GM21576 (cell line): Measurements from ENCODE around the gene DGUOK.

Source experiments
- ATAC-seq: cut with Tn5 transposase; IDR thresholded peaks from one replicate; pipeline ENCODE4 v1.9.1; 2021; ENCODE audit warnings: mild to moderate bottlenecking, moderate library complexity; ENCODE audit not compliant: unreplicated experiment

Gene DGUOK

GRCh38 chr2:73976803-73977202 is 50.1 kb downstream of the DGUOK start:
- no peak for ATAC-seq

- no peak for ATAC-seq
Measured at GRCh38 chr2:73977466-73977865, 50.8 kb downstream of the DGUOK start.

- peak; percentile 51 for ATAC-seq
Measured at GRCh38 chr2:73979021-73979420, 52.3 kb downstream of the DGUOK start.

GRCh38 chr2:73979686-73980085 is 53.0 kb downstream of the DGUOK start:
- no peak for ATAC-seq

- ATAC-seq: no peak
Measured at GRCh38 chr2:73980566-73980965, 53.9 kb downstream of the DGUOK start.

- no peak for ATAC-seq
Measured at GRCh38 chr2:73981081-73982001, 54.7 kb downstream of the DGUOK start.

- no peak for ATAC-seq
Measured at GRCh38 chr2:73982140-73982617, 55.5 kb downstream of the DGUOK start.

- no peak for ATAC-seq
Measured at GRCh38 chr2:73983322-73984202, 56.9 kb downstream of the DGUOK start.

- ATAC-seq: peak; percentile 28
Measured at GRCh38 chr2:73984203-73984921, 57.7 kb downstream of the DGUOK start, which contains the start of gene TET3. TET3 (plus strand) TSS chr2:73984910; CDS start chr2:73986404, 1,494 bp downstream.

GRCh38 chr2:73984922-73985307 is 58.2 kb downstream of the DGUOK start:
- peak; percentile 6 for ATAC-seq

GRCh38 chr2:73985308-73986084 is 58.8 kb downstream of the DGUOK start:
- peak; percentile 24 for ATAC-seq

GRCh38 chr2:73986085-73986681 is 59.5 kb downstream of the DGUOK start:
- ATAC-seq: no peak

- ATAC-seq: no peak
Measured at GRCh38 chr2:73987109-73987947, 60.6 kb downstream of the DGUOK start.

- no peak for ATAC-seq
Measured at GRCh38 chr2:73987948-73988700, 61.4 kb downstream of the DGUOK start.

- ATAC-seq: no peak
Measured at GRCh38 chr2:73989972-73990371, 63.3 kb downstream of the DGUOK start.

- ATAC-seq: no peak
Measured at GRCh38 chr2:73990531-73990930, 63.9 kb downstream of the DGUOK start.

- no peak for ATAC-seq
Measured at GRCh38 chr2:73992036-73992435, 65.4 kb downstream of the DGUOK start.

GRCh38 chr2:73993376-73993775 is 66.7 kb downstream of the DGUOK start:
- no peak for ATAC-seq
